MM.1S (cell line): ENCODE measurements around the gene MECP2.

ENCODE experiments used
- EZH2 ChIP-seq: fragments of 300-600 bp; sonication (generic); optimal IDR thresholded peaks from 2 replicates; pipeline ENCODE3; 2017; ENCODE audit warnings: low read depth, mild to moderate bottlenecking, antibody characterized with exemption, low read length, mixed read lengths
- EZH2phosphoT487 ChIP-seq: fragments of 300-600 bp; sonication (generic); IDR thresholded peaks from 2 replicates; pipeline ENCODE4 v1.6.1; 2018; ENCODE audit warnings: antibody characterized with exemption, low read length
- TF ChIP-seq, protein P1 (sequence below): fragments of 300-600 bp; sonication (generic); IDR thresholded peaks from 2 replicates; pipeline ENCODE4 v1.5.1; 2016; ENCODE audit warnings: antibody characterized with exemption, low read length, mixed read lengths

DNA sequence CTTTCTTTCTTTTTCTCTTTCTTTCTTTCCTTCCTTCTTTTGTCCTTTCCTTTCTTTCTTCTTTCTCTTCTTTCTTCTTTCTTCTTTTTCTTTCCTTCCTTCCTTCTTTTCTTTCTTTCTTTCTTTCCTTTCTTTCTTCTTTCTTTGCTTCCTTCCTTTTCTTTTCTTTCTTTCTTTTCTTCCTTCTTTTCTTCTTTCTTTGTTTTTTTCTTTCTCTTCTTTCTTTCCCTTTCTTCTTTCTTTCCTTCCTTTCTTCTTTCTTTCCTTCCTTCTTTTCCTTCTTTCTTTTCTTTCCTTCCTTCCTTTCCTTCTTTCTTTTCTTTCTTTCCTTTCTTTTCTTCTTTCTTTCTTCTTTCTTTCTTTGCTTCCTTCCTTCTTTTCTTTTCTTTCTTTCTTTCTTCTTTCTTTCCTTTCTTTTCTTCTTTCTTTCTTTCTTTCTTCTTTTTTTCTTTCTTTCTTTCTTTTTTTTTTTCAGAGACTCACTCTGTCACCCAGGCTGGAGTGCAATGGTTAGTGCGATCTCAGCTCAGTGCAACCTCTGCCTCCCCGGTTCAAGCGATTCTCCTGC is 106.4 kb downstream of the MECP2 start:
- TF ChIP-seq, protein P1, sequence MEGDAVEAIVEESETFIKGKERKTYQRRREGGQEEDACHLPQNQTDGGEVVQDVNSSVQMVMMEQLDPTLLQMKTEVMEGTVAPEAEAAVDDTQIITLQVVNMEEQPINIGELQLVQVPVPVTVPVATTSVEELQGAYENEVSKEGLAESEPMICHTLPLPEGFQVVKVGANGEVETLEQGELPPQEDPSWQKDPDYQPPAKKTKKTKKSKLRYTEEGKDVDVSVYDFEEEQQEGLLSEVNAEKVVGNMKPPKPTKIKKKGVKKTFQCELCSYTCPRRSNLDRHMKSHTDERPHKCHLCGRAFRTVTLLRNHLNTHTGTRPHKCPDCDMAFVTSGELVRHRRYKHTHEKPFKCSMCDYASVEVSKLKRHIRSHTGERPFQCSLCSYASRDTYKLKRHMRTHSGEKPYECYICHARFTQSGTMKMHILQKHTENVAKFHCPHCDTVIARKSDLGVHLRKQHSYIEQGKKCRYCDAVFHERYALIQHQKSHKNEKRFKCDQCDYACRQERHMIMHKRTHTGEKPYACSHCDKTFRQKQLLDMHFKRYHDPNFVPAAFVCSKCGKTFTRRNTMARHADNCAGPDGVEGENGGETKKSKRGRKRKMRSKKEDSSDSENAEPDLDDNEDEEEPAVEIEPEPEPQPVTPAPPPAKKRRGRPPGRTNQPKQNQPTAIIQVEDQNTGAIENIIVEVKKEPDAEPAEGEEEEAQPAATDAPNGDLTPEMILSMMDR = no peak
- no peak for TF ChIP-seq EZH2
- no peak for TF ChIP-seq EZH2phosphoT487
